ENCODE results near the gene DNAJC21. TPM values are rescaled to one million over a fixed set of nuclear protein-coding genes. Genes with fewer than 3 reads are reported as not detected.

DNAJC21 gene
- total RNA-seq, 1 experiment from 2014 or later: 21.8 TPM

- no peak for ATAC-seq
- CTCF ChIA-PET: no interaction called here
These were observed 57.6 kb downstream of the DNAJC21 start for GRCh38 chr5:34986965-34987364.

GRCh38 chr5:34991486-34992238 is 62.3 kb downstream of the DNAJC21 start:
- BruUV-seq (replicated peaks): no TSS peak
- POLR2A ChIA-PET (ENCODE audit: unreplicated experiment): no interaction called here
- H3K4me2 ChIP-seq (ENCODE audit: low read length): no peak overlapping the region
- H3K79me2 ChIP-seq (ENCODE audit: low read length): no peaks in the 10 kb centered on the region
- DNase-seq (no peak), ATAC-seq (no peak)
- H3K27ac ChIP-seq (ENCODE audit: low read length): no peak overlapping the region
- H3K9ac ChIP-seq (ENCODE audit: low read length): no peak overlapping the region
- intact Hi-C loops (cut with micrococcal nuclease): no loop called here
- no peaks in the 10 kb centered on the region for H3K4me1 ChIP-seq (ENCODE audit: insufficient read depth, low read length)
- no peaks in the 10 kb centered on the region for H3K36me3 ChIP-seq (ENCODE audit: low read depth, low read length)
- H3K27me3 ChIP-seq (ENCODE audit: low read length): peaks cover 16% of the 10 kb centered on the region
- no peaks in the 10 kb centered on the region for H3F3A ChIP-seq (ENCODE audit: low read length, unreplicated experiment)
- no peak overlapping the region for H3K4me3 ChIP-seq (ENCODE audit: low read length)
- H3K9me3 ChIP-seq (ENCODE audit: low read length): peaks cover 5% of the 10 kb centered on the region; the same call in 1 of the 2 replicates
- H2AFZ ChIP-seq (ENCODE audit: low read length): no peak overlapping the region
- CTCF ChIA-PET: no interaction called here
- TF ChIP-seq EZH2 (IDR thresholded peaks at IDR 0.05; ENCODE audit: low read length, unreplicated experiment): no peak
- no peak for TF ChIP-seq EZH2phosphoT487 (IDR thresholded peaks at IDR 0.05; ENCODE audit: borderline replicate concordance, low read length)
- TF ChIP-seq CTCF (conservative IDR thresholded peaks at IDR 0.05; ENCODE audit: low read depth, low read length): no peak
- no peaks in the 10 kb centered on the region for H3K9me2 ChIP-seq (replicated peaks; ENCODE audit: low read length)
- no peaks in the 10 kb centered on the region for H4K20me1 ChIP-seq (ENCODE audit: low read length)

More at GRCh38 chr5:34986965-34987364, 57.6 kb downstream of the DNAJC21 start:
- Histone ChIP-seq H3K4me2 (ENCODE audit: low read length) (no peak overlapping the region), H3K4me1 (ENCODE audit: insufficient read depth, low read length) (no peaks in the 10 kb centered on the region), H4K20me1 (ENCODE audit: low read length) (no peaks in the 10 kb centered on the region), H3K9me2 (replicated peaks; ENCODE audit: low read length) (no peaks in the 10 kb centered on the region), H3K4me3 (ENCODE audit: low read length) (no peak overlapping the region), H3K9me3 (ENCODE audit: low read length) (peaks cover 11% of the 10 kb centered on the region; the same call in 1 of the 2 replicates), H3K36me3 (ENCODE audit: low read depth, low read length) (no peaks in the 10 kb centered on the region), H2AFZ (ENCODE audit: low read length) (no peak overlapping the region), H3K27ac (ENCODE audit: low read length) (no peak overlapping the region), H3K79me2 (ENCODE audit: low read length) (no peaks in the 10 kb centered on the region), H3K9ac (ENCODE audit: low read length) (no peak overlapping the region), H3K27me3 (ENCODE audit: low read length) (no peaks in the 10 kb centered on the region), H3F3A (ENCODE audit: low read length, unreplicated experiment) (no peaks in the 10 kb centered on the region)
- DNase-seq: no peak
- POLR2A ChIA-PET (ENCODE audit: unreplicated experiment): no interaction called here
- BruUV-seq (replicated peaks): no TSS peak
- intact Hi-C loops (cut with micrococcal nuclease): no loop called here
- TF ChIP-seq EZH2phosphoT487 (IDR thresholded peaks at IDR 0.05; ENCODE audit: borderline replicate concordance, low read length) (no peak), EZH2 (IDR thresholded peaks at IDR 0.05; ENCODE audit: low read length, unreplicated experiment) (no peak), CTCF (conservative IDR thresholded peaks at IDR 0.05; ENCODE audit: low read depth, low read length) (no peak)

- POLR2A ChIA-PET (ENCODE audit: unreplicated experiment): no interaction called here
- Histone ChIP-seq H2AFZ (ENCODE audit: low read length) (no peak overlapping the region), H3K9ac (ENCODE audit: low read length) (no peak overlapping the region), H3K79me2 (ENCODE audit: low read length) (no peaks in the 10 kb centered on the region), H3K27ac (ENCODE audit: low read length) (no peak overlapping the region), H3K4me3 (ENCODE audit: low read length) (no peak overlapping the region), H3K27me3 (ENCODE audit: low read length) (peaks cover 16% of the 10 kb centered on the region), H3K4me1 (ENCODE audit: insufficient read depth, low read length) (no peaks in the 10 kb centered on the region), H3F3A (ENCODE audit: low read length, unreplicated experiment) (no peaks in the 10 kb centered on the region), H4K20me1 (ENCODE audit: low read length) (no peaks in the 10 kb centered on the region), H3K36me3 (ENCODE audit: low read depth, low read length) (no peaks in the 10 kb centered on the region), H3K9me3 (ENCODE audit: low read length) (no peaks in the 10 kb centered on the region), H3K4me2 (ENCODE audit: low read length) (no peak overlapping the region), H3K9me2 (replicated peaks; ENCODE audit: low read length) (no peaks in the 10 kb centered on the region)
- TF ChIP-seq CTCF (conservative IDR thresholded peaks at IDR 0.05; ENCODE audit: low read depth, low read length) (no peak), EZH2phosphoT487 (IDR thresholded peaks at IDR 0.05; ENCODE audit: borderline replicate concordance, low read length) (no peak), EZH2 (IDR thresholded peaks at IDR 0.05; ENCODE audit: low read length, unreplicated experiment) (no peak)
- ATAC-seq: no peak
- CTCF ChIA-PET: no interaction called here
- no TSS peak for BruUV-seq (replicated peaks)
- DNase-seq: no peak
- intact Hi-C loops (cut with micrococcal nuclease): no loop called here
These were observed 64.6 kb downstream of the DNAJC21 start for GRCh38 chr5:34993951-34994350.
